H1 (cell line): ENCODE measurements around the gene MRFAP1L1.

Source experiments
- BRCA1 ChIP-seq: IDR thresholded peaks from 2 replicates; pipeline ENCODE4 v1.6.1; 2012; ENCODE audit warnings: low read depth, low read length, improper control_type of control experiment
- CBX5 ChIP-seq: fragments of 300-800, 300-1000 bp; sonication (generic); IDR thresholded peaks from 2 replicates; pipeline ENCODE4 v1.7.1; 2016; ENCODE audit warnings: antibody characterized with exemption, low read length, low read depth
- CTBP2 ChIP-seq: IDR thresholded peaks from 2 replicates; pipeline ENCODE4 v1.7.0; 2011; ENCODE audit warnings: borderline replicate concordance, mild to moderate bottlenecking, moderate library complexity, mixed read lengths, low read length; ENCODE audit not compliant: insufficient read depth, insufficient read length
- EZH2 ChIP-seq: fragments of 200-600 bp; sonication (generic); IDR thresholded peaks from 2 replicates; pipeline ENCODE4 v1.7.1; 2012; ENCODE audit warnings: low read depth, mild to moderate bottlenecking, moderate library complexity, low read length, inconsistent platforms; ENCODE audit not compliant: severe bottlenecking
- JUND ChIP-seq: IDR thresholded peaks from 2 replicates; pipeline ENCODE4 v1.6.1; 2011; ENCODE audit warnings: mild to moderate bottlenecking, improper control_type of control experiment, low read length
- POLR2A ChIP-seq, 2 experiments: IDR thresholded peaks; 1 replicate in 1 of 2; 2 replicates in 1 of 2; pipeline ENCODE4 v1.6.1; 2011; ENCODE audit warnings: low read depth in 2 of 2, low read length in 2 of 2, mild to moderate bottlenecking in 2 of 2; ENCODE audit errors: control extremely low read depth in 1 of 2
- TEAD4 ChIP-seq: IDR thresholded peaks from 2 replicates; pipeline ENCODE4 v1.6.1; 2012; ENCODE audit warnings: low read depth, low read length, inconsistent platforms, mixed read lengths
- USF2 ChIP-seq: IDR thresholded peaks from 2 replicates; pipeline ENCODE4 v1.6.1; 2011; ENCODE audit warnings: low read length, improper control_type of control experiment
- TF ChIP-seq, protein P1 (sequence below), 3 experiments: IDR thresholded peaks; 1 replicate in 2 of 3; 2 replicates in 1 of 3; pipeline versions ENCODE4 v1.5.1 to v1.6.1; 2011; ENCODE audit warnings: low read length in 3 of 3, mild to moderate bottlenecking in 3 of 3, inconsistent platforms in 2 of 3, low read depth in 1 of 3, moderate library complexity in 1 of 3; ENCODE audit not compliant: insufficient read depth in 1 of 3; ENCODE audit errors: control extremely low read depth in 1 of 3

DNA sequence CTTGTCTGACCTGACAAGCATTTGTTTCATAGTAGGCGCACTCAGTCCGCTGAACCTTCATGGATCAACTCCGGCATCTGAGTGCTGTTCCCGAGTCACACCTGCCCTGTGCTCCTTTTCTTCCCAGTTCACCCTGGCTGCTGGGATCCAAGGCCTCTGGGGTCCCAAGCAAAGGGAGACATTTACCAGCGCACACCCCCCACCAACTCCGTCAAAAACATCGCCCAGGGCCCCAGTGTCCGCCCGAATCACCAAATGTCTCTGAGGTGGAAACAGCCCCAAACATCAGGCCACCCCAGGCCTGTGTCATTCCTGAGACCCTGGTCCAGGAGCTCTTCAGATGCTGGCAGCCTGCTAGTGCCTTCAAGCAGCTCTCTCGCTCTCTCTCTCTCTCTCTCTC lies 11.5 kb upstream of the MRFAP1L1 start:
- TF ChIP-seq CBX5: no peak
- no peak for TF ChIP-seq JUND
- TF ChIP-seq TEAD4: no peak
- TF ChIP-seq, protein P1, sequence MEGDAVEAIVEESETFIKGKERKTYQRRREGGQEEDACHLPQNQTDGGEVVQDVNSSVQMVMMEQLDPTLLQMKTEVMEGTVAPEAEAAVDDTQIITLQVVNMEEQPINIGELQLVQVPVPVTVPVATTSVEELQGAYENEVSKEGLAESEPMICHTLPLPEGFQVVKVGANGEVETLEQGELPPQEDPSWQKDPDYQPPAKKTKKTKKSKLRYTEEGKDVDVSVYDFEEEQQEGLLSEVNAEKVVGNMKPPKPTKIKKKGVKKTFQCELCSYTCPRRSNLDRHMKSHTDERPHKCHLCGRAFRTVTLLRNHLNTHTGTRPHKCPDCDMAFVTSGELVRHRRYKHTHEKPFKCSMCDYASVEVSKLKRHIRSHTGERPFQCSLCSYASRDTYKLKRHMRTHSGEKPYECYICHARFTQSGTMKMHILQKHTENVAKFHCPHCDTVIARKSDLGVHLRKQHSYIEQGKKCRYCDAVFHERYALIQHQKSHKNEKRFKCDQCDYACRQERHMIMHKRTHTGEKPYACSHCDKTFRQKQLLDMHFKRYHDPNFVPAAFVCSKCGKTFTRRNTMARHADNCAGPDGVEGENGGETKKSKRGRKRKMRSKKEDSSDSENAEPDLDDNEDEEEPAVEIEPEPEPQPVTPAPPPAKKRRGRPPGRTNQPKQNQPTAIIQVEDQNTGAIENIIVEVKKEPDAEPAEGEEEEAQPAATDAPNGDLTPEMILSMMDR (IDR thresholded peaks at IDR 0.05; ENCODE audit: control extremely low read depth in 1 of 3, insufficient read depth in 1 of 3, low read depth in 1 of 3, low read length in 3 of 3): no peak
- TF ChIP-seq CTBP2: no peak
- TF ChIP-seq POLR2A (IDR thresholded peaks at IDR 0.05; ENCODE audit: control extremely low read depth in 1 of 2, low read depth in 2 of 2, low read length in 2 of 2): no peak
- no peak for TF ChIP-seq USF2
- TF ChIP-seq EZH2: no peak
- TF ChIP-seq BRCA1: no peak
